OCI-LY3 (cell line): ENCODE measurements around the gene SIPA1.

Source experiments
- H2AFZ ChIP-seq: fragments of 200-600, 300-600 bp; shearing (Covaris generic); 2 replicates; pipeline ENCODE4 v1.6.0; 2014; ENCODE audit warnings: antibody characterized with exemption, low read depth, low read length
- H3K27ac ChIP-seq: fragments of 200-600, 300-600 bp; sonication (generic); 2 replicates; pipeline ENCODE4 v1.5.1; 2014; ENCODE audit warnings: mild to moderate bottlenecking, low read length, moderate library complexity, mixed read lengths
- H3K27me3 ChIP-seq: fragments of 200-600, 300-600 bp; sonication (generic); 2 replicates; pipeline ENCODE4 v1.6.1; 2014; ENCODE audit warnings: low read depth, low read length, mixed read lengths
- H3K36me3 ChIP-seq: fragments of 200-600, 300-600 bp; sonication (generic); replicated peaks from 2 replicates; pipeline ENCODE3; 2014; ENCODE audit warnings: low read depth, low read length, mixed read lengths
- H3K4me1 ChIP-seq: fragments of 300-600, 200-600 bp; sonication (generic); 2 replicates; pipeline ENCODE4 v1.6.1; 2014; ENCODE audit warnings: low read length, mixed read lengths
- H3K4me2 ChIP-seq: fragments of 200-600, 300-600 bp; sonication (generic); 2 replicates; pipeline ENCODE4 v1.6.1; 2014; ENCODE audit warnings: low read length, mixed read lengths
- H3K4me3 ChIP-seq: fragments of 300-600, 200-600 bp; sonication (generic); 2 replicates; pipeline ENCODE4 v1.5.1; 2014; ENCODE audit warnings: antibody characterized with exemption, mild to moderate bottlenecking, low read length, moderate library complexity
- H3K79me2 ChIP-seq: fragments of 300-600, 200-600 bp; shearing (Covaris generic); 2 replicates; pipeline ENCODE4 v1.6.1; 2014; ENCODE audit warnings: mild to moderate bottlenecking, low read length, mixed read lengths
- H3K9ac ChIP-seq: fragments of 300-600, 200-600 bp; shearing (Covaris generic); 2 replicates; pipeline ENCODE4 v1.6.0; 2014; ENCODE audit warnings: mild to moderate bottlenecking, low read length, moderate library complexity
- H3K9me3 ChIP-seq: fragments of 200-600, 300-600 bp; shearing (Covaris generic); 2 replicates; pipeline ENCODE4 v1.6.1; 2014; ENCODE audit warnings: low read length, mixed read lengths; ENCODE audit not compliant: insufficient read depth
- H4K20me1 ChIP-seq: fragments of 200-600, 300-600 bp; sonication (generic); 2 replicates; pipeline ENCODE4 v1.6.1; 2016; ENCODE audit warnings: low read length, mixed read lengths; ENCODE audit not compliant: insufficient read depth
- EZH2phosphoT487 ChIP-seq: fragments of 200-600 bp; shearing (Covaris generic); IDR thresholded peaks from 2 replicates; pipeline ENCODE4 v1.6.1; 2018; ENCODE audit warnings: antibody characterized with exemption, mixed run types, low read depth
- TF ChIP-seq, protein P1 (sequence below): fragments of 200-600, 300-600 bp; sonication (generic); IDR thresholded peaks from 2 replicates; pipeline ENCODE4 v1.5.1; 2014; ENCODE audit warnings: antibody characterized with exemption, low read length, low read depth

The SIPA1 gene

DNA sequence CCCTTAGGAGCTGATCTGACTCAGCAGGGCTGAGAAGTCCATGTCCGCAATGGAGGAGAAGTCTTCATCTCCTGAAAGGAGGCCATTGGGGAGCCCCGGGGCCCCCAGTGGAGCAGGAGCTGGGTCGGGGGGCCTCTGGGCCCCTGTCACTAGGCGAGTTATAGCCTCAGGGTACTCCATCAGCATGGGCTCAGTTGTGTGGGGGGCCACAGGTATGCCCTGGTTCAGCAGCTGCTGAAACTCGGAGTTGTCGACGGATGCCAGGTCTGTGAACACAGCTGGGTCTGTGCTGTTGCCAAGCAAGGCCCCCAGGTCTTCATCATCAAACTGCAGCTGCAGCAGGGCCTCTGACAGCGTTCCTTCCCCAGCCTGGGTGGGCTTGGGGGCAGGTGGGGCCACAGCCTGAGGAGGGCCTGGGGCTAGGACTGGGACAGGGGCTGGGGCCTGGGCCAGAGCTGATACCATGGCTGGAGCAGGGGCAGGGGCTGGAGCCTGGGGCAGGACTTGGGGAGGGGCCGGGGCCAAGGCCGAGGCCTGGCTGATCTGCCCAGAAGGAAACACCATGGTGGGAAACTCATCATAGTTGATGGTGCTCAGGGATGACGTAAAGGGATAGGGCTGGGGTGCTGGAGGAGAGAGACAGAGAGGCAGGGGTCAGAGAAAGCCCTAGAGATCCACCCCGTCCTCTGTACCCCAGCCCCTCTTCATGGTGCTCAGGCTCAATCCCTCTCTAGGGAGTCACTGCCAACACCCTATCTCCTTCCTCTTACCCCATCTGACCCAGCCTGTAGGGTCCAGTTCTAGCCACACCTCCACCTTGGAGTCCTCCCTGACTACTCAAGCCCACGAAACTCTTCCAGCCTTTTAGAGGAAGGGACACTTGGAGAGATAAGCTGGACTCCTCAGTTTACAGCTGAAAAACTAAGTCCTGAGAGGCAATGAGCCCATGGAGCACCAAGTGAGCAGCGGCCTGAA lies 16.8 kb downstream of the SIPA1 start:
- Histone ChIP-seq H3K79me2 (no peaks in the 10 kb centered on the region), H3K4me3 (no peak overlapping the region), H3K4me1 (peaks cover 15% of the 10 kb centered on the region), H3K9me3 (no peaks in the 10 kb centered on the region), H2AFZ (no peak overlapping the region), H3K27ac (no peak overlapping the region), H3K27me3 (no peaks in the 10 kb centered on the region), H3K9ac (no peak overlapping the region), H3K4me2 (no peak overlapping the region), H4K20me1 (peaks cover 6% of the 10 kb centered on the region), H3K36me3 (peaks cover 71% of the 10 kb centered on the region)
- no peak for TF ChIP-seq EZH2phosphoT487
- TF ChIP-seq, protein P1, sequence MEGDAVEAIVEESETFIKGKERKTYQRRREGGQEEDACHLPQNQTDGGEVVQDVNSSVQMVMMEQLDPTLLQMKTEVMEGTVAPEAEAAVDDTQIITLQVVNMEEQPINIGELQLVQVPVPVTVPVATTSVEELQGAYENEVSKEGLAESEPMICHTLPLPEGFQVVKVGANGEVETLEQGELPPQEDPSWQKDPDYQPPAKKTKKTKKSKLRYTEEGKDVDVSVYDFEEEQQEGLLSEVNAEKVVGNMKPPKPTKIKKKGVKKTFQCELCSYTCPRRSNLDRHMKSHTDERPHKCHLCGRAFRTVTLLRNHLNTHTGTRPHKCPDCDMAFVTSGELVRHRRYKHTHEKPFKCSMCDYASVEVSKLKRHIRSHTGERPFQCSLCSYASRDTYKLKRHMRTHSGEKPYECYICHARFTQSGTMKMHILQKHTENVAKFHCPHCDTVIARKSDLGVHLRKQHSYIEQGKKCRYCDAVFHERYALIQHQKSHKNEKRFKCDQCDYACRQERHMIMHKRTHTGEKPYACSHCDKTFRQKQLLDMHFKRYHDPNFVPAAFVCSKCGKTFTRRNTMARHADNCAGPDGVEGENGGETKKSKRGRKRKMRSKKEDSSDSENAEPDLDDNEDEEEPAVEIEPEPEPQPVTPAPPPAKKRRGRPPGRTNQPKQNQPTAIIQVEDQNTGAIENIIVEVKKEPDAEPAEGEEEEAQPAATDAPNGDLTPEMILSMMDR: no peak

DNA sequence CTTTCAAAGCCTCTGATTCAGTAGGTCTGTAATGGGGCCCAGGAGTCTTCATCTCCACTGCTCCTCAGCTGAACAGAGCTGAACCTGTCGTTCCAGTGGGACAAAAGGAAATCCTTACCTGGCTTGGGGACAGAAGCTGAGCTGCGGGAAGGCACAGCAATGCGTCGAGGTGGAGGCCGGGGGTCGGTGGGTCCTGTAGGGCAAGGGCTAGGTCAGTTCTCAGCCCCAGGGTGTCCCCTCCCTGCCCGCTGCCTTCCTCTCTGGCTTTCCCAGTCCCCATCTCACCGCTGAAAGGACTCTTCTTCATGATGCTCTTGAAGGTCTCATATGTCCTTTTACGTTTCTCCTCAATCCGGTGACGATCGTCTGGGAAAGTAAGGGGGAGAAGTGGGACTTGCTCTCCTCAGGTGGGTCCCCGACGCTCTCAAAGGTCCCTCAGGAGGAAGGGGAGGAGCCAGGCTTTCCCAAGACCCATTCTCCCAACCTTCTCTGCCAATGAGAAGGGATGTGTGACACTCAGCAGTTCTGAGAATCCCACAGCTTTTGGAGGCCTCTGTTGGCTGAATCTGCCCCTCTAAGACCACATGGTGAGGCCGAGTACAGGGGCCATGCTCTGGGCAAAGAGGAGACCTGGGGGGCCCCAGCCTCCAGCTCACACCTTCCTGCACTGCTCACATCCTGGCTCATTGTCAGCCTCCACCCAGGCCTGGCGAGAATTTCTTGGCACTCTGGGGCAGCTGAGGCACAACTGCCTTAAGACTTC lies 17.9 kb downstream of the SIPA1 start:
- Histone ChIP-seq H3K27me3 (no peaks in the 10 kb centered on the region), H4K20me1 (peaks cover 6% of the 10 kb centered on the region), H3K4me3 (no peak overlapping the region), H3K4me1 (peaks cover 15% of the 10 kb centered on the region), H3K27ac (no peak overlapping the region), H2AFZ (no peak overlapping the region), H3K9ac (no peak overlapping the region), H3K4me2 (no peak overlapping the region), H3K9me3 (no peaks in the 10 kb centered on the region), H3K79me2 (0 out of 2 replicates have a peak, but pooled peaks cover 4% of the 10 kb centered on the region), H3K36me3 (peaks cover 73% of the 10 kb centered on the region)
- TF ChIP-seq EZH2phosphoT487: no peak
- TF ChIP-seq, protein P1: no peak

DNA sequence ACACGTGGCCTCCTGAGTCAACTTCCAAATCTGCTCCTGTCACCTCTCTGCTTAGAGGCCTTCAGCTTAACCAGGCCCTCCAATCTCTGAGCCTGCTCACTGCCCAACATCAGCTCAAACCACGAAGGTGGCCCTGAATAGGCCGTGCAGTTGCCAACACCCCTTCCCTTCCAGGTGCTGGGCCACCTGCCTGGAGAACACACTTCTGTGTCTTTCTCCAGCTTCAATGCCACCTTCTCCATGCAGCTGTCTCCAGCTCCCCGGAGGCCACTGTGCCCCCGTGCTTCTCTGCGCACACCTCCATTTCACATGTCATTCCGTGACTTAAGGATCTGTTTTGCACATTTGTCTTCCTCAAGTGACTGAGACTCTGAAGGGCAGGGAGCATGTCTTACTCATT lies 19.5 kb downstream of the SIPA1 start:
- no peak overlapping the region for H2AFZ ChIP-seq
- no peak overlapping the region for H3K4me3 ChIP-seq
- H3K9ac ChIP-seq: no peak overlapping the region
- no peaks in the 10 kb centered on the region for H3K27me3 ChIP-seq
- peaks cover 4% of the 10 kb centered on the region; the same call in 1 of the 2 replicates for H4K20me1 ChIP-seq
- peaks cover 19% of the 10 kb centered on the region for H3K79me2 ChIP-seq
- H3K36me3 ChIP-seq: peaks cover 74% of the 10 kb centered on the region
- TF ChIP-seq, protein P1: no peak
- no peak for TF ChIP-seq EZH2phosphoT487
- H3K27ac ChIP-seq: no peak overlapping the region
- peaks cover 18% of the 10 kb centered on the region for H3K4me1 ChIP-seq
- no peak overlapping the region for H3K4me2 ChIP-seq
- H3K9me3 ChIP-seq: no peaks in the 10 kb centered on the region
